Measurements from ENCODE around the gene OVAAL. TPM values are rescaled to one million over a fixed set of nuclear protein-coding genes. Genes with fewer than 3 reads are reported as not detected.

Gene OVAAL
- polyA plus RNA-seq, 3 donors: not detected

- 100% methylated on average over 1 of the region's 2 CpGs for WGBS (ENCODE audit: insufficient coverage)
- intact Hi-C loops (cut with micrococcal nuclease): loop anchor here in 1 of 2 donors (2.0 kb wide), 1 partner anchor 52 kb away; no protein-coding TSS in a partner anchor
- H3K9me3 Mint-ChIP-seq: no peaks in the 10 kb centered on the region
These were observed 16.0 kb upstream of the OVAAL start for GRCh38 chr1:180542838-180543145.

DNA sequence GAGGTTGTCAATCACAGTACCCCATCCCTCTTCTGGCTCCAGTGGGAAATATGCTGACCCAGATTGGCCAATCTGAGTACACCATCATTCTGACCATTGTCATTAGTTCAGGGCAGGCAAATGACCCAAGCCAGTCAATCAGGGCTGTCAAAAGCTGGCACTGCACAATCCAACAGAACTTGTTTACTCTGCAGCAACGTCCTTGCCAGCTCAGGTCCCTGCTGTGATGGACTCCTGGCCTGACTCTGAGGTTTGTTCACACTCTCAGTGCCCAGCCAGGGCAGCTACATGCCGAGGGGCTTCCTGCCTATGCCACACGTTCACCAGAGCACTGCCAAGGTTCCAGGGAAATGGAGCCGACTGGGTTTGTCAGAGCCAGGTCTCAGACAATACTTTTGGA is 14.7 kb upstream of the OVAAL start:
- H3K27ac Mint-ChIP-seq: no peak overlapping the region
- no peak overlapping the region for H3K4me3 ChIP-seq (replicated peaks in 1 of 3; ENCODE audit: low read depth in 2 of 3, low read length in 3 of 3)
- no peaks in the 10 kb centered on the region for H3K9me3 ChIP-seq (replicated peaks in 1 of 2; ENCODE audit: control insufficient read depth in 1 of 2, insufficient read depth in 1 of 2, low read length in 2 of 2)
- intact Hi-C loops (cut with micrococcal nuclease): no loop called here
- no peaks in the 10 kb centered on the region for H3K27me3 ChIP-seq (ENCODE audit: control insufficient read depth in 2 of 2, insufficient read depth in 2 of 2, low read length in 2 of 2)
- no peak overlapping the region for H2AFZ ChIP-seq (ENCODE audit: insufficient read depth, low read depth, low read length, poor library complexity, severe bottlenecking)
- peaks cover 0 to 4% (median 1%) of the 10 kb centered on the region in 3 donors for H3K27me3 Mint-ChIP-seq (ENCODE audit: low read depth in 3 of 3)
- no peaks in the 10 kb centered on the region for H3K4me1 ChIP-seq (ENCODE audit: control insufficient read depth in 1 of 2, insufficient read depth in 2 of 2, low read length in 2 of 2)
- 97% methylated on average over 4 of the region's 4 CpGs for WGBS (ENCODE audit: insufficient coverage)
- H3K4me3 Mint-ChIP-seq: no peak overlapping the region
- no peak for DNase-seq
- H3K79me2 ChIP-seq (ENCODE audit: insufficient read depth, low read length): no peaks in the 10 kb centered on the region
- no peak overlapping the region for H3K4me2 ChIP-seq (replicated peaks; ENCODE audit: extremely low read depth, low read length, poor library complexity, severe bottlenecking)
- H3K9ac ChIP-seq (ENCODE audit: insufficient read depth, low read length, poor library complexity, severe bottlenecking): no peak overlapping the region
- H3K9me3 Mint-ChIP-seq: no peaks in the 10 kb centered on the region
- H3K36me3 ChIP-seq (replicated peaks in 1 of 2; ENCODE audit: control insufficient read depth in 1 of 2, insufficient read depth in 2 of 2, low read length in 2 of 2): no peaks in the 10 kb centered on the region
- no peaks in the 10 kb centered on the region for H3K36me3 Mint-ChIP-seq
- no peak overlapping the region for H3K27ac ChIP-seq (ENCODE audit: low read depth in 1 of 2, low read length in 2 of 2)
- H4K20me1 ChIP-seq (ENCODE audit: insufficient read depth, low read length): no peaks in the 10 kb centered on the region
- TF ChIP-seq CTCF (IDR thresholded peaks at IDR 0.05): no peak
- H3K4me1 Mint-ChIP-seq: no peaks in the 10 kb centered on the region

More at GRCh38 chr1:180542838-180543145, 16.0 kb upstream of the OVAAL start:
- no peak for TF ChIP-seq CTCF (IDR thresholded peaks at IDR 0.05)
- H3K9me3 ChIP-seq (replicated peaks in 1 of 2; ENCODE audit: control insufficient read depth in 1 of 2, insufficient read depth in 1 of 2, low read length in 2 of 2): no peaks in the 10 kb centered on the region
- Mint-ChIP-seq H3K36me3 (no peaks in the 10 kb centered on the region), H3K4me1 (no peaks in the 10 kb centered on the region), H3K4me3 (no peak overlapping the region), H3K27ac (no peak overlapping the region), H3K27me3 (ENCODE audit: low read depth in 3 of 3) (peaks cover 0 to 3% (median 3%) of the 10 kb centered on the region in 3 donors)
- no peak overlapping the region for H3K4me3 ChIP-seq (replicated peaks in 1 of 3; ENCODE audit: low read depth in 2 of 3, low read length in 3 of 3)
- no peak overlapping the region for H3K27ac ChIP-seq (ENCODE audit: low read depth in 1 of 2, low read length in 2 of 2)
- no peaks in the 10 kb centered on the region for H3K79me2 ChIP-seq (ENCODE audit: insufficient read depth, low read length)
- no peaks in the 10 kb centered on the region for H3K27me3 ChIP-seq (ENCODE audit: control insufficient read depth in 2 of 2, insufficient read depth in 2 of 2, low read length in 2 of 2)
- no peak overlapping the region for H2AFZ ChIP-seq (ENCODE audit: insufficient read depth, low read depth, low read length, poor library complexity, severe bottlenecking)
- H3K4me2 ChIP-seq (replicated peaks; ENCODE audit: extremely low read depth, low read length, poor library complexity, severe bottlenecking): no peak overlapping the region
- no peaks in the 10 kb centered on the region for H3K36me3 ChIP-seq (replicated peaks in 1 of 2; ENCODE audit: control insufficient read depth in 1 of 2, insufficient read depth in 2 of 2, low read length in 2 of 2)
- no peaks in the 10 kb centered on the region for H3K4me1 ChIP-seq (ENCODE audit: control insufficient read depth in 1 of 2, insufficient read depth in 2 of 2, low read length in 2 of 2)
- no peaks in the 10 kb centered on the region for H4K20me1 ChIP-seq (ENCODE audit: insufficient read depth, low read length)
- no peak overlapping the region for H3K9ac ChIP-seq (ENCODE audit: insufficient read depth, low read length, poor library complexity, severe bottlenecking)
- DNase-seq: no peak

Measured in CD14-positive monocyte (primary cell).